ENCODE results near the gene GBX2. TPM values are rescaled to one million over a fixed set of nuclear protein-coding genes. Genes with fewer than 3 reads are reported as not detected.

The GBX2 gene
- total and polyA plus RNA-seq, 2 of the 8 experiments (the other 6 are each of a cell fraction or from before 2014, with no cell fraction given): 0.38 to 0.89 TPM

GRCh38 chr2:236204953-236205352 is 36.8 kb upstream of the GBX2 start:
- Histone ChIP-seq H2BK20ac (ENCODE audit: low read length) (no peak overlapping the region), H2BK15ac (ENCODE audit: low read length) (no peak overlapping the region), H3K9ac (replicated peaks in 1 of 4; ENCODE audit: extremely low read depth in 1 of 4, low read depth in 3 of 4, low read length in 3 of 4) (no peak overlapping the region), H3K27me3 (replicated peaks in 1 of 4; ENCODE audit: control insufficient read depth in 3 of 4, extremely low read depth in 1 of 4, insufficient read depth in 3 of 4, low read length in 3 of 4) (no peaks in the 10 kb centered on the region; a peak in 1 of 7 replicates), H2AK5ac (ENCODE audit: low read depth, low read length) (no peak overlapping the region), H3K4me2 (ENCODE audit: insufficient read depth in 1 of 2, low read depth in 2 of 2, low read length in 2 of 2) (no peak overlapping the region), H2BK12ac (ENCODE audit: low read depth, low read length) (no peak overlapping the region), H3K79me1 (ENCODE audit: low read depth, low read length) (no peaks in the 10 kb centered on the region), H3K36me3 (ENCODE audit: control insufficient read depth in 2 of 4, insufficient read depth in 4 of 4, low read length in 3 of 4) (no peaks in the 10 kb centered on the region), H4K91ac (replicated peaks; ENCODE audit: insufficient read length, low read length) (no peak overlapping the region), H4K5ac (ENCODE audit: insufficient read length, low read depth, low read length) (no peak overlapping the region), H3K23ac (ENCODE audit: insufficient read length) (no peak overlapping the region), H2BK5ac (ENCODE audit: low read depth, low read length) (no peak overlapping the region), H2AFZ (ENCODE audit: low read length) (no peak overlapping the region), H3K14ac (ENCODE audit: insufficient read length) (no peak overlapping the region), H3K23me2 (ENCODE audit: low read depth, low read length) (no peaks in the 10 kb centered on the region), H3K9me3 (ENCODE audit: insufficient read depth in 2 of 2, low read depth in 1 of 2, low read length in 1 of 2) (no peaks in the 10 kb centered on the region), H3K4me3 (ENCODE audit: extremely low read depth in 1 of 4, insufficient read depth in 2 of 4, low read depth in 3 of 4, low read length in 4 of 4) (no peak overlapping the region), H2BK120ac (replicated peaks; ENCODE audit: low read depth, low read length) (no peak overlapping the region), H3K56ac (replicated peaks; ENCODE audit: insufficient read length, low read depth, low read length) (no peak overlapping the region), H3K18ac (ENCODE audit: extremely low read depth, low read length) (no peak overlapping the region), H4K20me1 (replicated peaks in 1 of 2; ENCODE audit: control insufficient read depth in 1 of 2, insufficient read depth in 2 of 2, low read length in 2 of 2) (no peaks in the 10 kb centered on the region), H3K27ac (ENCODE audit: low read depth, low read length) (no peak overlapping the region), H3K4ac (replicated peaks; ENCODE audit: insufficient read length, low read depth, low read length) (no peak overlapping the region), H4K8ac (ENCODE audit: extremely low read depth, insufficient read depth, low read length) (no peak overlapping the region), H3K79me2 (ENCODE audit: control insufficient read depth in 1 of 2, insufficient read depth in 2 of 2, low read length in 2 of 2) (no peaks in the 10 kb centered on the region), H3K4me1 (replicated peaks in 1 of 4; ENCODE audit: control insufficient read depth in 3 of 4, insufficient read depth in 4 of 4, low read length in 3 of 4) (peaks cover 0 to 6% (median 0%) of the 10 kb centered on the region in 4 experiments; a peak in 2 of 7 replicates)
- ChIA-PET CTCF (ENCODE audit: partially characterized antibody) (no interaction called here), POLR2A (ENCODE audit: partially characterized antibody) (no interaction called here)
- no peak for FAIRE-seq
- 92% methylated on average over 5 of the region's 5 CpGs; no CpG with 5 or more reads in 1 of the 2 experiments for WGBS, 2 experiments (ENCODE audit: extremely low coverage in 1 of 2, insufficient coverage in 1 of 2, insufficient read length in 1 of 2, insufficient replicate concordance in 2 of 2, low coverage in 1 of 2, low lambda C conversion rate in 2 of 2, missing lambda C conversion rate in 1 of 2)
- no peak for DNase-seq (ENCODE audit: low read depth in 1 of 2, low spot score in 2 of 2)
- TF ChIP-seq RNF2 (IDR thresholded peaks at IDR 0.05; ENCODE audit: borderline replicate concordance, low read depth, low read length, missing control alignments, poor library complexity, severe bottlenecking) (no peak), CHD2 (IDR thresholded peaks at IDR 0.05; ENCODE audit: low read length) (no peak), FOSL1 (IDR thresholded peaks at IDR 0.05; ENCODE audit: insufficient read depth, low read depth, low read length) (no peak), CBX8 (IDR thresholded peaks at IDR 0.05; ENCODE audit: borderline replicate concordance, low read depth, low read length) (no peak), ASH2L (IDR thresholded peaks at IDR 0.05; ENCODE audit: low read length) (no peak), TEAD4 (IDR thresholded peaks at IDR 0.05; ENCODE audit: low read depth, low read length) (no peak), EP300 (IDR thresholded peaks at IDR 0.05; ENCODE audit: borderline replicate concordance in 1 of 2, low read depth in 2 of 2, low read length in 2 of 2) (no peak), EGR1 (IDR thresholded peaks at IDR 0.05; ENCODE audit: borderline replicate concordance, low read depth, low read length) (no peak), USF2 (IDR thresholded peaks at IDR 0.05; ENCODE audit: low read length) (no peak), JUND (IDR thresholded peaks at IDR 0.05; ENCODE audit: low read length) (no peak), SIN3A (conservative IDR thresholded peaks at IDR 0.05 in 1 of 2, IDR thresholded peaks at IDR 0.05 in 1 of 2; ENCODE audit: low read depth in 1 of 2, low read length in 2 of 2) (no peak)

Measured in H1 (cell line).